Ovary (tissue), 9 donors: Measurements from ENCODE around the gene TBC1D5. TPM values are rescaled to one million over a fixed set of nuclear protein-coding genes. Genes with fewer than 3 reads are reported as not detected.
"Not testable (repeated sequence)": the region's sequence is repeated elsewhere in the genome, so short reads cannot be mapped to it uniquely, and the experiment has no call there.

Source experiments
- DNase-seq, 5 donors: peaks; one replicate each; pipeline ENCODE4 v3.0.0-alpha.2; 2019 to 2020
- H3K27ac ChIP-seq, 2 donors: fragments of 200-600 bp; one replicate each; pipeline versions ENCODE4 v1.5.1 to v1.8.0; 2019 to 2022
- H3K27me3 ChIP-seq: fragments of 200-600 bp; one replicate; pipeline ENCODE4 v1.8.0; 2022
- H3K36me3 ChIP-seq: fragments of 200-600 bp; sonication (generic); one replicate; pipeline ENCODE4 v1.5.1; 2019
- H3K4me1 ChIP-seq: one replicate; pipeline ENCODE4 v1.8.1; 2013; ENCODE audit warnings: mild to moderate bottlenecking, moderate library complexity; ENCODE audit not compliant: insufficient read depth
- H3K4me3 ChIP-seq: fragments of 200-600 bp; sonication (generic); one replicate; pipeline ENCODE4 v1.5.1; 2017
- H3K9me3 ChIP-seq, 2 donors: fragments of 200-600 bp in 1 of 2; sonication (generic) in 1 of 2; one replicate each; pipeline versions ENCODE4 v1.5.1 to v1.8.1; 2013 to 2019; ENCODE audit warnings: mild to moderate bottlenecking in 1 of 2, moderate library complexity in 1 of 2
- CTCF ChIP-seq, 3 donors: fragments of 450-650 bp in 2 of 3; fragments of 200-600 bp in 1 of 3; IDR thresholded peaks; one replicate each; pipeline versions ENCODE4 v1.5.1 to v1.8.0; 2016 to 2022; ENCODE audit warnings: antibody characterized with exemption in 3 of 3, mild to moderate bottlenecking in 1 of 3
- EP300 ChIP-seq: sonication (generic); formaldehyde crosslinking; IDR thresholded peaks from one replicate; pipeline ENCODE4 v1.6.1; 2017; ENCODE audit warnings: antibody characterized with exemption
- POLR2A ChIP-seq: fragments of 450-650 bp; IDR thresholded peaks from one replicate; pipeline ENCODE4 v1.6.1; 2017; ENCODE audit warnings: antibody characterized with exemption, mild to moderate bottlenecking, moderate library complexity
- WGBS, 3 donors: extraction: QIAGEN DNeasy Blood & Tissue Kit in 1 of 3; methylation state at CpG; one replicate each; pipeline versions ENCODE4 v1.1.5 to v1.1.7; 2013 to 2017; 5-methylcytosine and 5-hydroxymethylcytosine counted together
- intact Hi-C, 4 donors: fragments of 100-400 bp; cut with DNase I; formaldehyde crosslinking; loops; one replicate each; pipeline versions ENCODE4 v1.11.0 to v1.15.1; 2022 to 2023
- polyA plus RNA-seq, 2 donors: library from polyadenylated mRNA; stranded (reverse); fragments of 200-250 nt in 1 of 2; fragments of 350-450 nt in 1 of 2; fragmentation: Illumina TruSeq in 1 of 2; extraction: RNeasy Lipid Tissue Mini Kit (QIAGEN cat#74804) in 1 of 2; gene quantifications; one replicate each; pipeline ENCODE4 v1.2.3, GENCODE V29; 2013 to 2014
- total RNA-seq, 7 donors: library from RNA; depleted of rRNA in 2 of 7; stranded (reverse); fragments of >200 nt in 2 of 7; fragmentation: NEBNext Ultra II Directional in 3 of 7; extraction: Animal tissue kit (Norgen Biotek cat#: 25700) in 3 of 7; gene quantifications; one replicate each; pipeline versions ENCODE4 v1.1.0 to v1.2.4, GENCODE V29; 2016 to 2023
- donor health status: DM: no; HTN: no; CAD: no; lungs with moderate emphysema.
- donor health status: DM: no; HTN: no; CAD: no.
- donor health status: Bipolar disorder and iron deficiency.
- donor health status: DM: yes; HTN: yes; CAD: no.
- donor health status: DM: no; HTN: no; CAD: no.
- donor health status: DM: yes; HTN: yes; CAD: no.

The TBC1D5 gene
- total and polyA plus RNA-seq, 9 donors = 20.7 to 73.5 (median 61.0) TPM

DNA sequence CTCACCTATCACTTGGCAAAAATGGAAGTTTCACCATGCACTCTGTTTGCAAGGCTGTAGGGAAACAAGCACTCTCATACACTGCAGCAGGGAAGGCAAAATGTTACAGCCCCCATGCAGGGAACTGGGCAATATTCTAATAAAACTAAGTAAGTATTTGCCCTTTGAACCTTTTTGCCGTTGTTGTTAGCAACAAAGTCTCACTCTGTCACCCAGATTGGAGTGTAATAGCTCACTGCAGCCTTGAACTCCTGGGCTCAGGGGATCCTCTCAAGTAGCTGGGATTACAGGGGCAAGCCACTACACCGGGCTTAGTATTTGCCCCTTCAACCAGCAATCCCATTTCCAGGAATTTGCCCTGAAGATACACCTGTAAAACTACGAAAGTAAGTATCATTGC lies 122.5 kb downstream of the TBC1D5 start:
- intact Hi-C loops = no loop called here
- 81 to 85% (median 84%) methylated on average over 3 of the region's 3 CpGs for WGBS, 3 donors

DNA sequence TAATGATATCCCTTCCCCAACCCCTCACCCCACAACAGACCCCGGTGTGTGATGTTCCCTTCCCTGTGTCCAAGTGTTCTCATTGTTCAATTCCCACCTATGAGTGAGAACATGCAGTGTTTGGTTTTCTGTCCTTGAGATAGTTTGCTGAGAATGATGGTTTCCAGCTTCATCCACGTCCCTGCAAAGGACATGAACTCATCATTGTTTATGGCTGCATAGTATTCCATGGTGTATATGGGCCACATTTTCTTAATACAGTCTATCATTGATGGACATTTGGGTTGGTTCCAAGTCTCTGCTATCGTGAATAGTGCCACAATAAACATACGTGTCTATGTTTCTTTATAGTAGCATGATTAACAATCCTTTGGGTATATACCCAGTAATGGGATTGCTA lies 129.4 kb downstream of the TBC1D5 start:
- DNase-seq, H3K9me3 ChIP-seq, H3K36me3 ChIP-seq, H3K4me1 ChIP-seq, intact Hi-C loops, H3K4me3 ChIP-seq, H3K27me3 ChIP-seq, H3K27ac ChIP-seq: not testable (repeated sequence)
- 90 to 95% (median 94%) methylated on average over 4 of the region's 4 CpGs for WGBS, 3 donors

More for the DNA sequence above, 122.5 kb downstream of the TBC1D5 start:
- H3K27ac ChIP-seq = no peak overlapping the region
- TF ChIP-seq EP300 (no peak), POLR2A (no peak), CTCF (IDR thresholded peaks at IDR 0.05) (no peak)
- DNase-seq = no peak
- no peaks in the 10 kb centered on the region for H3K27me3 ChIP-seq
- H3K4me1 ChIP-seq = no peaks in the 10 kb centered on the region
- H3K36me3 ChIP-seq = no peaks in the 10 kb centered on the region
- no peaks in the 10 kb centered on the region for H3K9me3 ChIP-seq
- no peak overlapping the region for H3K4me3 ChIP-seq

- no peak for DNase-seq
- intact Hi-C loops = no loop called here
- Histone ChIP-seq H3K27me3 (no peaks in the 10 kb centered on the region), H3K36me3 (no peaks in the 10 kb centered on the region), H3K27ac (no peak overlapping the region), H3K4me3 (no peak overlapping the region), H3K4me1 (no peaks in the 10 kb centered on the region), H3K9me3 (no peaks in the 10 kb centered on the region)
- 92 to 95% (median 94%) methylated on average over 8 of the region's 8 CpGs for WGBS, 3 donors
- TF ChIP-seq CTCF (IDR thresholded peaks at IDR 0.05) (no peak), POLR2A (no peak), EP300 (no peak)
These were observed 134.5 kb downstream of the TBC1D5 start for GRCh38 chr3:17607905-17608304.

DNA sequence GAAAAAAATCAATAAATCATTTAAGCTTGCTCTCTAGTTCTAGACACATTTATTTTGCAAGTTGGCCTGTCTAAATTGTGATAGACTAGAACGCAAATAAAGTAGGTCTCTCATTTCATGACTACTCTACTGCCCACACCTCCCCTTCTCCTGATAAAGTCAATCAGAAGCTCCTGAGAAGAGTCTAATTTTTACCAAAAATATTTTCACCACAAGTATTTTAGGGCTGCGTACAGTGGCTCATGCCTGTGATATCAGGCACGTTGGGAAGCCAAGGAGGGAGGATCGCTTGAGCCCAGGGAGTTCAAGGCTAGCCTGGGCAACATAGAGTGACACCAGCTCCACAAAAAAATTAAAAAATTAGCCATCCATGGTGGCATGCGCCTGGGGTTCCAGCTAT lies 136.5 kb downstream of the TBC1D5 start:
- TF ChIP-seq CTCF (IDR thresholded peaks at IDR 0.05) (no peak), EP300 (no peak), POLR2A (no peak)
- Histone ChIP-seq H3K36me3 (no peaks in the 10 kb centered on the region), H3K4me3 (no peak overlapping the region), H3K27ac (no peak overlapping the region), H3K27me3 (no peaks in the 10 kb centered on the region), H3K4me1 (no peaks in the 10 kb centered on the region), H3K9me3 (no peaks in the 10 kb centered on the region)
- no peak for DNase-seq
- 40 to 61% (median 52%) methylated on average over 5 of the region's 5 CpGs for WGBS, 3 donors
- intact Hi-C loops = no loop called here

GRCh38 chr3:17605032-17605431 lies 137.4 kb downstream of the TBC1D5 start:
- Histone ChIP-seq H3K36me3 (no peaks in the 10 kb centered on the region), H3K27me3 (no peaks in the 10 kb centered on the region), H3K4me3 (no peak overlapping the region), H3K9me3 (no peaks in the 10 kb centered on the region), H3K4me1 (no peaks in the 10 kb centered on the region), H3K27ac (no peak overlapping the region)
- TF ChIP-seq POLR2A (no peak), EP300 (no peak), CTCF (IDR thresholded peaks at IDR 0.05) (no peak)
- intact Hi-C loops = no loop called here
- no peak for DNase-seq
